OCI-LY1 (cell line): Measurements from ENCODE around the gene AAR2.

Experiments
- CTCF ChIP-seq: fragments of 200-600 bp; sonication (generic), shearing (Covaris generic); IDR thresholded peaks from 2 replicates; pipeline ENCODE4 v1.5.1; 2017; ENCODE audit warnings: mild to moderate bottlenecking, antibody characterized with exemption, low read length, moderate library complexity, mixed read lengths
- EZH2 ChIP-seq: fragments of 200-600 bp; sonication (generic), shearing (Covaris generic); IDR thresholded peaks from 2 replicates; pipeline ENCODE4 v1.8.0; 2017; ENCODE audit warnings: borderline replicate concordance, mixed run types, mild to moderate bottlenecking, antibody characterized with exemption, low read length, moderate library complexity, mixed read lengths

GRCh38 chr20:36252511-36252910 lies 16.2 kb downstream of the AAR2 start:
- TF ChIP-seq CTCF, result no peak
- TF ChIP-seq EZH2, result no peak
